Measurements from ENCODE around the gene CBX3. TPM values are rescaled to one million over a fixed set of nuclear protein-coding genes. Genes with fewer than 3 reads are reported as not detected.
"Not testable (repeated sequence)": the region's sequence is repeated elsewhere in the genome, so short reads cannot be mapped to it uniquely, and the experiment has no call there.

Gene CBX3
- total RNA-seq, 1 donor from 2014 or later = 77.4 TPM

GRCh38 chr7:26185844-26186180 is 15.7 kb upstream of the CBX3 start:
- DNase-seq (ENCODE audit: low spot score) (no peak), ATAC-seq (no peak)
- intact Hi-C loops (cut with DNase I) = no loop called here

DNA sequence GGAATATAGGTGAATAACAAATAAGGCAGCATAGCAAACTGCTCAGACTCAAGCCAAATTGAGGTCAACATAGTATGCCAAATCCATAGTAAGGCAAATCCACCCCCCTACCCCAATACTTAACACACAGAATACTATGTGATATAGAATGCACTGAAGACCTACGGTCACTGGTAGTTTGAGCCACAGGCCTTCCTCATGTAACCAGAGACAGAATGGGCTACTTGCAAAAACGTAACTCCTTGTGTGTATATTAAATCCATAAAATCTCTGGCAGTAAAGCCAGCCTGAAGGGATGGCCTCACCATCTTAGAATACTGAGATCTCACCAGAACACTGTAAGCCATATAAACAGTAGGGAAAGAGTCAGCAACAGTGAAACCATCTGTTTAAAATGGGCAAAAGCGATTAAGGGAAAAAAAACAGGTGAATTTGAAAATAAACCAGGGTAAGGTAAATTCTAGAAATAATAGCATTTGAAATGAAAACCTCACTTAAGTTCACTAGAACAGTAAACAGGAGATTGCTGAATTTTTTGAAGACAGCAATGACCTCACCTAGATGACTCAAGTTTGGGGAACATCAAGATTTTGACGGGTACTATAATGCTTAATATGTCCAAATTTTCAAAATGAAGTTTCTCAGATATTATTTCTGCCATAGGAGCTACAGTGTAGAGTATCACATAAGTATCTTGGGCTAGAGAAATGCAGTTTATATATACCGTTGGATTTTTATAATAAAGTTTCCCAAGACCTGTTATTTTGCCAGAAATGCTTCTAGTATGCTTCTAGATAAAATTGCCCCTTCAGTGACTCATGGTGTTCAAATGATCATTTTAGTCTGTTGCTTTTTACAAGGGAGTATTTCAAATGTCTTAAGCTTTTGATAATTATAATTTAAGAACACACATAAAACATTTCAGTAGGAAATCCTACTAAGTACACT is 14.9 kb upstream of the CBX3 start:
- ATAC-seq (no peak), DNase-seq (ENCODE audit: low spot score) (no peak)
- intact Hi-C loops (cut with DNase I) = no loop called here

DNA sequence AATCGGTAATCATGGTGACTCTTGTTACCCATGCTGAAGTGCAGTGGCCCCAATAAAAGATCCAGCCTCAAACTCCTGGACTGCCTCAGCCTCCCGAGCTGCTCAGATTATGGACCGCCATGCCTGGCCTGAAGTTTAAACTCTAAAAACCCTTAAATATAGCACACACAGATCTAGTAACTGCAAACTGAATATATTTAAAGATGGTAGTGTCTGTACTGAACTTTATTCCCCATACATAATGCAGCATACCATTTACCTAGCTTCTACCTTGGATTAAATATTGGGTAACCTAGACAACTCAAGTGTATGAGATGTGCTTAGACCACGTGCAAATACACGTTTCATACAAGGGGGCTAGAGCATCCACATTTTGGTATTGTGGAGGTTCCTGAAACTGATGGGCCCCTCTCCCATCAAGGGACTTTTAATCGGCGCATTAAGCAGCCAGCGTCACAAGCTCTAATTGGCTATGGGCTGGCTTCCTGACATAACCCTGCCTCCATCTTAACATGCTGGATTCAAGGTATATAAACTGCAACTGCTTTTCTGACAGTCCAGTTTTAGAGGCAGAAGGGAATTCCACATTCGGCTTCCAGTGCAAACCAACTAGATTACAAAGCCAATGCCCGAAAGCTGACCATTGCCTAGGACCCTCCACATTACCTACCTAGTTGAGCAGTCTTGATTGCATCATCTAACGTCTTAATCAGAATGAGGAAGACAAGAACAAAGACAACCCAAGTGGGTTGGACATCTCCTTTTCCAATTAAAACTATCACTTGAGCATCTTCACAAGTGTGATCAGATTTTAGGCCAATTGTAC is 14.0 kb upstream of the CBX3 start:
- DNase-seq (ENCODE audit: low spot score) (no peak), ATAC-seq (no peak)
- intact Hi-C loops (cut with DNase I) = no loop called here

- DNase-seq (ENCODE audit: low spot score) (no peak), ATAC-seq (no peak)
- intact Hi-C loops (cut with DNase I) = no loop called here
These were observed 13.2 kb upstream of the CBX3 start for GRCh38 chr7:26188206-26188956.

DNA sequence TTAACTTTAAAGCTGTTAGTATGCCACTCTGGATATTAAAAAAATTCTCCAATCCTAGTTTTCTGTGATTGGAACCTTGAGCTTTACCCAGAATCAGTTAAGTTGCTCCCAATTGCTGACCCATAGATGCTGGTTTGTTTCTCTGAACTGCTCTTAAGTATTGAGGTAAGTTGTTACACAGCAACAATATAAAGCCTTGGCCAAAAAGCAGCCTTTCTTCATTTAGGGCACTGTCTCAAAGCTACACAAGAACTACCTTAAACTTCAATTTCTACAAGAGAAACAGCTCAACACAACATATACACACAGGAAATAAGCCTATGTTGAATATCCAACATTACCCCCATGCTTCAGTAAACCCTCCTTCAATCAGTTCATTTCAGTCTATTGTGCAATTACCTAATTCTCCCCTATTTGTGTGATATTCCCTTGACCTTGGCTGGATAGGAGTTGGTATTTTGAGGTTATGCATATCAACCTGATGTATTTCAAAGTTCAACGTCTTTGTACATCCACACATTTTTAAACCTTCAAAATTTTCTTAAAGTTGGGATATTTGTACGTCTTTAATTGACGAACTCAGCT is 12.5 kb upstream of the CBX3 start:
- ATAC-seq (no peak), DNase-seq (ENCODE audit: low spot score) (no peak)
- intact Hi-C loops (cut with DNase I) = no loop called here

GRCh38 chr7:26189697-26190096 is 11.8 kb upstream of the CBX3 start:
- no peak for ATAC-seq
- intact Hi-C loops (cut with DNase I) = no loop called here
- DNase-seq (ENCODE audit: low spot score) = no peak

- no peak for DNase-seq (ENCODE audit: low spot score)
- no peak for ATAC-seq
- intact Hi-C loops (cut with DNase I) = no loop called here
These were observed 11.1 kb upstream of the CBX3 start for GRCh38 chr7:26190417-26190869.

- DNase-seq (ENCODE audit: low spot score) (no peak), ATAC-seq (no peak)
- intact Hi-C loops (cut with DNase I) = no loop called here
These were observed 10.1 kb upstream of the CBX3 start for GRCh38 chr7:26191233-26191973.

DNA sequence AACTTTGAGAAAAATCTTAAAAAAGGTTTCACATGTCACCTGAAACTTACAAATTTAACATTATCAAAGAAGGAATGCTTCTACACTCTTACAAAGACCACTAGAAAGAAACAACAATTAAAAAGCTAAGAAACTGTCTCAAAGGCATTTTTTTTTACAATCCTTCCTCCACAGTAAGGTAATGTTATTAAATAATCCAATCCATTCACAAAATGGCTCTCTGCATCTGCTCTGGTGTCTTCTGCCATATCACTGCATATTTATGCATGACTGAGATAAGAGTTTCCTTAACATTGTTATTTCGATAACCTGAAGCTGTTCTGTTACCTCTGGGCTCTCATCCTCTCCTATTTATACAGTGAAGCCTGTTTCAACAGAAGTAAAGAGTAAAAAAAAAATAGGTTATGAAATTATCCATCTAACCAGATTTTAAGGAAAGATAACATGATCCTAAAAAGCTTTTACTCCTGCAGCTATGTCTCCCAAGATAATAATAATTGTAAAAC is 9.5 kb upstream of the CBX3 start:
- ATAC-seq (no peak), DNase-seq (ENCODE audit: low spot score) (no peak)
- intact Hi-C loops (cut with DNase I) = no loop called here

GRCh38 chr7:26192485-26193087 is 9.0 kb upstream of the CBX3 start:
- ATAC-seq = no peak
- DNase-seq (ENCODE audit: low spot score) = no peak
- intact Hi-C loops (cut with DNase I) = no loop called here

DNA sequence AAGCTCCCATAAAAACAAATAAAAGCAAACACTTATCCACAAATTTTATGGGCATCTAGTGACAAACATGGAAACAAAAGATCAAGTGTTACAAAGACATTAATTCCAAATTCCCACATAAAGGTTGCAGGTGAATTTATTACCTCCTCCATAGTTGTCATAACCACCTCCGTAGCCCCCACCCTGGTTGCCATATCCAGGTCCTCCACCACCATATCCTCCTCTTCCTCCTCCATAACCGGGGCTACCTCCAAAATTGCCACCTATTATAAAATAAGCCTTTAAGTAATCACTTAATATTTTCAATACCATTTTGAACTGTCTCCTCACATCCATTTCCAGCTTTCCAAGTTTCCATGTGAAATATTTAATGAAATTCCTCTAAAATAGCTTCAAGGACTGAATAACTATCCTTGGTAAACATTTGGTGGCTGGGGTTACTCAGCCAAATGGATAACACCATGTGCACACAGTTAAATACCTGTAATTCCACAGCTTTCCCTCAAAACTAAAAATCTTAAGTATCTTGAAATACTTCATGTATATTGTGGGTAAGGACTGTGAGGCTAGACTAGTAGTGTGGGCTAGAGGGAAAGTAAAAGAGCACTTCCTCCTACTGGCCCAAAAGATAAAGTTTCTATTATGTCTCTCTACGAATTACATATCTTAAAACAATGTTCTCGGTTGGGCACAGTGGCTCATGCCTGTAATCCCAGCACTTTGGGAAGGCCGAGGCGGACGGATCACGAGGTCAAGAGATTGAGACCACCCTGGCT is 7.9 kb upstream of the CBX3 start:
- ATAC-seq = no peak
- intact Hi-C loops (cut with DNase I) = no loop called here
- DNase-seq (ENCODE audit: low spot score) = no peak

DNA sequence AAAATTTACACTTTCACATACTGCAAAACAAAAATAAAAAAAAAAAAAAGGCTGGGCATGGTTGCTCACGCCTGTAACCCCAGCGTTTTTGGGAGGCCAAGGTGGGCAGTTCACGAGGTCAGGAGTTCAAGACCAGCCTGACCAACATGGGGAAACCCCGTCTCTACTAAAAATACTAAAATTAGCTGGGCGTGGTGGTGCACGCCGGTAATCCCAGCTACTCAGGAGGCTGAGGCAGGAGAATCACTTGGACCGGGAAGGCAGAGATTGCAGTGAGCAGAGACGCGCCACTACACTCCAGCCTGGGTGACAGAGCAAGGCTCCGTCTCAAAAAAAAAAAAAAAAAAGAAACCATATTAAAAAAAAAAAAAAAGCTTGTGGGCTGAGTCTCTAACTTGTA is 6.8 kb upstream of the CBX3 start:
- ATAC-seq; DNase-seq (ENCODE audit: low spot score); intact Hi-C loops (cut with DNase I): not testable (repeated sequence)

DNA sequence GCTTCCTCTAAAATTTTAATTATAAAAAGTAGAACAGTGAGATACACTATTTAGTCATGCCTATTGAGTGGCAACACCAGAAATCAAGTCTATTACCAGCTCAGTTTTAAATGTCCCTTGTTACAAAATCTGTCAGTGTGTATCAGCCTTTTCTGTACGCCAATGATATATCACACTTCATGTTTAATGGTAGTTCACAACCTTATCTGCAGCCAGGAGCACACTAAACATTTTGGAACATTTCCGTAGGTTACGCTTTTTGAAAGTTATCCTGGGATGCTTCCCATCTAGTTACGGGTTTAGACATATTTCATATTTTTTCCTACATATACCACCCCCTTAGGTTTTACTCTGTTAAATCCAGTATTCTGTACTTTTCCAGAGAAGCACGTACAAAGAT is 6.4 kb upstream of the CBX3 start:
- intact Hi-C loops (cut with DNase I) = no loop called here

DNA sequence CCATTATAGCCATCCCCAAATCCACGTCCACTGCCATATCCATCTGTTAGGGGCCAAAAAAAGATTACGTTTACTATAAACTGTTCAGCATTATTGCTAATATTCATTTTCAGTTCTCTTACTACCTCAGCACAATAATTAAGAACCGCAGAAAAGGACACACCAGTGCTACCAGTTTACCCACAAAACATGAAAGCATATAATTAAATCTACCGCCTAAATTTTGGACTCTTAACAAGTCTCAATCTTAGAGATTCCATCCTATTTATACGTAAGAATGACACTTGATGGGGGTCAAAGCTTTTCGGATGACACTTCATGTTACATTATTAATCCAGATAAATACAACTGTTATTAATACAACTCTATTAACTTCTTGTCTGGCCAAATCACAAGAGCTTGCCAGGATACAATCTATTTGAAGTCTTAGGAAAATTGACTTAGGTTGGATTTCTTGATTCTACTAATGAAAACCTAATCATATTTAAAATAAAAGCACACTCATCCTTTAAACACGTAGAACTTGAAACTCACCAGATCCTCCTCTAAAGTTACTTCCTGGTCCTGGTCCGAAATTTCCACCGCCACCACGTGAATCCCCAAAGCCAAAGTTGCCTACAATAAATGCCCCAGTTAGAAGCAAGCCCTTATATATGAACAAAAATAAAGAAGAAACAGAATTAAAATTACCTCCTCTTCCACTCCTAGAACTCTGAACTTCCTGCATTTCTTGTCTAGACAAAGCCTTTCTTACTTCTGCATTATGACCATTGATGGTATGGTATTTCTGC is 5.5 kb upstream of the CBX3 start:
- intact Hi-C loops (cut with DNase I) = no loop called here

More for the DNA sequence above, 6.4 kb upstream of the CBX3 start:
- ATAC-seq = no peak
- DNase-seq (ENCODE audit: low spot score) = no peak

GRCh38 chr7:26197153-26198115 is 4.1 kb upstream of the CBX3 start:
- no peak for ATAC-seq
- no peak for DNase-seq (ENCODE audit: low spot score)
- intact Hi-C loops (cut with DNase I) = no loop called here

More for the DNA sequence above, 5.5 kb upstream of the CBX3 start:
- ATAC-seq (no peak), DNase-seq (ENCODE audit: low spot score) (no peak)
